Mesendoderm (in vitro differentiated cells): ENCODE measurements around the gene SMARCC2.

Source experiments
- DNase-seq: peaks from one replicate; pipeline ENCODE4 v3.0.0; 2013
- H2AK5ac ChIP-seq: 2 replicates; pipeline ENCODE4 v1.6.1; 2013; ENCODE audit warnings: low read length, inconsistent platforms
- H2BK120ac ChIP-seq: 2 replicates; pipeline ENCODE4 v1.6.1; 2013; ENCODE audit warnings: low read depth, mild to moderate bottlenecking, low read length, moderate library complexity, mixed read lengths
- H2BK15ac ChIP-seq: replicated peaks from 2 replicates; pipeline ENCODE4 v1.6.1; 2013; ENCODE audit warnings: low read depth, mild to moderate bottlenecking, moderate library complexity
- H2BK5ac ChIP-seq: 2 replicates; pipeline ENCODE4 v1.6.1; 2013; ENCODE audit warnings: low read length, inconsistent platforms
- H3K18ac ChIP-seq: 2 replicates; pipeline ENCODE4 v1.6.1; 2013; ENCODE audit warnings: mild to moderate bottlenecking, low read length, mixed read lengths
- H3K23ac ChIP-seq: one replicate; pipeline ENCODE4 v1.6.1; 2013; ENCODE audit warnings: low read length
- H3K27ac ChIP-seq: 2 replicates; pipeline ENCODE4 v1.5.1; 2013; ENCODE audit warnings: low read depth, mild to moderate bottlenecking, inconsistent platforms, low read length, moderate library complexity
- H3K27me3 ChIP-seq: 2 replicates; pipeline ENCODE4 v1.6.1; 2013; ENCODE audit warnings: low read length, control low read depth, mild to moderate bottlenecking, inconsistent platforms; ENCODE audit not compliant: insufficient read depth, poor library complexity
- H3K36me3 ChIP-seq: 2 replicates; pipeline ENCODE4 v1.6.1; 2013; ENCODE audit warnings: low read length, inconsistent platforms; ENCODE audit not compliant: control insufficient read depth, insufficient read depth
- H3K4ac ChIP-seq: one replicate; pipeline ENCODE4 v1.6.1; 2013; ENCODE audit warnings: low read depth, mild to moderate bottlenecking, low read length, moderate library complexity
- H3K4me1 ChIP-seq: 2 replicates; pipeline ENCODE4 v1.6.1; 2013; ENCODE audit warnings: low read depth, low read length, inconsistent platforms; ENCODE audit not compliant: control insufficient read depth
- H3K4me2 ChIP-seq: 2 replicates; pipeline ENCODE4 v1.6.1; 2013; ENCODE audit warnings: low read length
- H3K4me3 ChIP-seq: 2 replicates; pipeline ENCODE4 v1.5.1; 2013; ENCODE audit warnings: mild to moderate bottlenecking, low read length
- H3K56ac ChIP-seq: one replicate; pipeline ENCODE4 v1.6.1; 2013; ENCODE audit warnings: low read length
- H3K79me1 ChIP-seq: 2 replicates; pipeline ENCODE4 v1.6.1; 2013; ENCODE audit warnings: low read length, inconsistent platforms
- H3K79me2 ChIP-seq: 2 replicates; pipeline ENCODE4 v1.6.1; 2013; ENCODE audit warnings: mild to moderate bottlenecking, low read length; ENCODE audit not compliant: control insufficient read depth, insufficient read depth
- H3K9ac ChIP-seq: 2 replicates; pipeline ENCODE4 v1.6.1; 2013; ENCODE audit warnings: low read length, inconsistent platforms
- H4K5ac ChIP-seq: one replicate; pipeline ENCODE4 v1.6.1; 2013; ENCODE audit warnings: low read length
- H4K8ac ChIP-seq: one replicate; pipeline ENCODE4 v1.6.1; 2013; ENCODE audit warnings: low read depth, mild to moderate bottlenecking, control low read depth, low read length, moderate library complexity
- WGBS: extraction: QIAGEN DNeasy Blood & Tissue Kit; methylation state at CpG from one replicate; pipeline ENCODE4 v1.1.7; 2013; ENCODE audit warnings: low lambda C conversion rate, missing lambda C conversion rate; ENCODE audit not compliant: insufficient coverage; ENCODE audit errors: extremely low coverage; 5-methylcytosine and 5-hydroxymethylcytosine counted together

The SMARCC2 gene

DNA sequence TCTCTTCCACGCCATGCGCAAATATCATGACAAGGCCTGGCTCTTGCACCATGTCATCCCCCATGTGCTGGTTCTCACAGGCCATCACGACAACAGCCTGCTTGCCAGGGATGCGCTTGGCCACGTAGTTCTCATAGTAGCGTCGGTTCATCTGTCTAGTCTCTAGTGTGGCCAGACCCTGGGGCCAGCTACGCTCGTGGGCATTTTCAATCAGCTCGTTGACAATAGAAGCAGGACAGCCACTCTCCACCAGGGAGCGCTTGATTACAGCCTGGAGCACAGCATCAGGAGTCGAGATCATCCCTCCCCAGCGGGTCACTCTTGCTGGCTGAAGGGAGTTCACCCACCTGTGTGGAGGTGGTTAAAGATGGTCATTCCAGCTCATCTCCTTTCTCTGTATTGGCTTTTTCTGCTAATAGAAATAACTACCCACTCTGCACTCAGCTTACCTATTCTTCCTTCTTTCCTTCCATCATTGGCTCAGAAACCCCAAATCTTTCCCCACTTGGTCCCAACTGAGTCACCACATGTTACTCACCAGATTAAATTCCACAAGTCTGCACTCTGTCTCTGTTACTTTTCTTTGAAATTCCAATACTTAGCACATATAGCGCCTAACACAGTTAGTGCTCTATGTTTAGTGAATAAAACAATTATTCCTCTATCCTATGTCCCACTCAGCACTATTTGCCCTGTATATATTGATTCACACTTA is 17.3 kb upstream of the SMARCC2 start:
- H3K79me1 ChIP-seq: no peaks in the 10 kb centered on the region
- H3K4me3 ChIP-seq: no peak overlapping the region
- H3K23ac ChIP-seq: no peak overlapping the region
- peaks cover 23% of the 10 kb centered on the region for H3K36me3 ChIP-seq
- H4K5ac ChIP-seq: no peak overlapping the region
- no peak overlapping the region for H3K4ac ChIP-seq
- H3K27me3 ChIP-seq: no peaks in the 10 kb centered on the region
- H2BK15ac ChIP-seq: no peak overlapping the region
- no peaks in the 10 kb centered on the region for H3K4me1 ChIP-seq
- no CpG with 5 or more reads among the region's 14 CpGs for WGBS
- H2BK5ac ChIP-seq: no peak overlapping the region
- no peak overlapping the region for H4K8ac ChIP-seq
- no peak overlapping the region for H3K4me2 ChIP-seq
- H3K18ac ChIP-seq: no peak overlapping the region
- no peak overlapping the region for H2AK5ac ChIP-seq
- H3K56ac ChIP-seq: no peak overlapping the region
- H3K79me2 ChIP-seq: no peaks in the 10 kb centered on the region
- no peak overlapping the region for H3K27ac ChIP-seq
- no peak overlapping the region for H3K9ac ChIP-seq
- DNase-seq: peak; percentile 84
- no peak overlapping the region for H2BK120ac ChIP-seq

DNA sequence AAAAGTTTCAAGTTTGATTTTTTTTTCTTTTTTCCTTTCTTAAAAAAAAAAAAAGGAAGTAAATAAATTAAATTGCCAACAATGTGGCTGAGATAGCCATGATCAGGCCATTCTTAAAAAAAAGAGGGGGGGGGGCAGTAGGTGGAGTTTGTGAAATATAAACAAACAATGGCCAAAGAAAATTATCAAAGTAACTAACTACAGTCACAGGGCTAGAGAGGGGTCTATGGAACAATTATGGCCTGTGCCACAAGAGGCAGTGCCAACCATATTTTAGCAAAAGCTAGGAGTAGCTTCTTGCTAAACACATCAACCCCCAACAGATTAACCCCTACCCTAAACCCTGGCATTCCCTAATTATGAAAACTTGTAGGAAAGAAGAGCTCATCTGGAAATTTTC is 16.2 kb upstream of the SMARCC2 start:
- H3K36me3 ChIP-seq: peaks cover 21% of the 10 kb centered on the region
- no peaks in the 10 kb centered on the region for H3K79me2 ChIP-seq
- no peak overlapping the region for H2BK5ac ChIP-seq
- H4K8ac ChIP-seq: no peak overlapping the region
- no peak overlapping the region for H3K23ac ChIP-seq
- no peaks in the 10 kb centered on the region for H3K4me1 ChIP-seq
- H3K27ac ChIP-seq: no peak overlapping the region
- no peak overlapping the region for H3K56ac ChIP-seq
- H3K27me3 ChIP-seq: no peaks in the 10 kb centered on the region
- no peak overlapping the region for H3K4me2 ChIP-seq
- H3K9ac ChIP-seq: no peak overlapping the region
- no peak for DNase-seq
- no peak overlapping the region for H3K4ac ChIP-seq
- H2BK15ac ChIP-seq: no peak overlapping the region
- no peaks in the 10 kb centered on the region for H3K79me1 ChIP-seq
- no peak overlapping the region for H4K5ac ChIP-seq
- no peak overlapping the region for H3K4me3 ChIP-seq
- no peak overlapping the region for H2BK120ac ChIP-seq
- no peak overlapping the region for H3K18ac ChIP-seq
- H2AK5ac ChIP-seq: no peak overlapping the region

DNA sequence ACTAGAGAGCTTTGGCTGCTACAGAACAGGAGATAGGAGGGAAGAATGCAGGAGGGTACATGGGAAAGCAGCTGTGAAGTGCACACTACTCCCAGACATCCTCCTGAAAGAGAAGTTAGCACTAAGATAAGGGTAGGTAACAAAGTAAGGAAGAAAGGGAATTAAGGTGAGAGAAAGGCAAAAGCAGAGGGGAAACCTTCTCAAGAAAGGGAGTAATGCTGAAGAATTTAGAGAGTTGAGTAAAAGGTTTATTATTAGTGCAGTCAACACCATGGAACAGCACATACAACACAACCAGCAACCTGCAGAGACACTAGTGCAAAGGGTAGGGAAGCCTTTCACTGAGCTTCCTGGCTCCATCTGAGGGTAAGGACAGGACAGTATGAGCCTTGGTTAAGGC is 15.0 kb upstream of the SMARCC2 start:
- Histone ChIP-seq H3K27me3 (no peaks in the 10 kb centered on the region), H2BK15ac (no peak overlapping the region), H4K5ac (no peak overlapping the region), H3K4me1 (no peaks in the 10 kb centered on the region), H2BK120ac (no peak overlapping the region), H3K4me2 (no peak overlapping the region), H4K8ac (no peak overlapping the region), H3K9ac (no peak overlapping the region), H3K4me3 (no peak overlapping the region), H2BK5ac (no peak overlapping the region), H3K18ac (no peak overlapping the region), H2AK5ac (no peak overlapping the region), H3K79me1 (no peaks in the 10 kb centered on the region), H3K36me3 (peaks cover 16% of the 10 kb centered on the region), H3K79me2 (no peaks in the 10 kb centered on the region), H3K4ac (no peak overlapping the region), H3K56ac (no peak overlapping the region), H3K23ac (no peak overlapping the region), H3K27ac (no peak overlapping the region)
- DNase-seq: no peak

DNA sequence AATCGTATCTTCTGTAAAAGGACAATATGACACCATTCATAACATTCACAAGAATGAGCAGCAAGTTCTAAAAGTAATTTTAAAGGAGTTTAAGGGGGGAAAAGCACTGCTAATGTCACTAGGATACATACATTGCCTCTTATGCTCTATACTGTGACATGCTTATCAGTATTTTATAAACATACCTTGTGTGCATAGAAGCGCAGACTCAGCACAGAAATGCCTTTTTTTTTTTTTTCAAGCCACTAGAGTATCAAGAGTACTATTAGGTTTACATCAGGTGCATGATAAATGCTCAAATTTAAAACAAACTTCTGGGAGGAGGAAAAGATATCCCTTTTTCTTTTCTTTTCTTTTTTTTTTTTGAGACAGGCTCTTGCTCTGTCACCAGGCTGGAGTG is 13.6 kb upstream of the SMARCC2 start:
- no peak overlapping the region for H3K18ac ChIP-seq
- no peaks in the 10 kb centered on the region for H3K27me3 ChIP-seq
- H4K5ac ChIP-seq: no peak overlapping the region
- H2AK5ac ChIP-seq: no peak overlapping the region
- no peak overlapping the region for H3K23ac ChIP-seq
- H3K4me2 ChIP-seq: no peak overlapping the region
- H3K9ac ChIP-seq: no peak overlapping the region
- no peaks in the 10 kb centered on the region for H3K4me1 ChIP-seq
- H3K79me2 ChIP-seq: no peaks in the 10 kb centered on the region
- WGBS: no CpG with 5 or more reads among the region's 2 CpGs
- H2BK5ac ChIP-seq: no peak overlapping the region
- H3K27ac ChIP-seq: no peak overlapping the region
- H3K56ac ChIP-seq: no peak overlapping the region
- no peak overlapping the region for H4K8ac ChIP-seq
- peaks cover 13% of the 10 kb centered on the region for H3K36me3 ChIP-seq
- no peak overlapping the region for H3K4me3 ChIP-seq
- no peak overlapping the region for H3K4ac ChIP-seq
- no peaks in the 10 kb centered on the region for H3K79me1 ChIP-seq
- no peak overlapping the region for H2BK15ac ChIP-seq
- DNase-seq: no peak
- no peak overlapping the region for H2BK120ac ChIP-seq

DNA sequence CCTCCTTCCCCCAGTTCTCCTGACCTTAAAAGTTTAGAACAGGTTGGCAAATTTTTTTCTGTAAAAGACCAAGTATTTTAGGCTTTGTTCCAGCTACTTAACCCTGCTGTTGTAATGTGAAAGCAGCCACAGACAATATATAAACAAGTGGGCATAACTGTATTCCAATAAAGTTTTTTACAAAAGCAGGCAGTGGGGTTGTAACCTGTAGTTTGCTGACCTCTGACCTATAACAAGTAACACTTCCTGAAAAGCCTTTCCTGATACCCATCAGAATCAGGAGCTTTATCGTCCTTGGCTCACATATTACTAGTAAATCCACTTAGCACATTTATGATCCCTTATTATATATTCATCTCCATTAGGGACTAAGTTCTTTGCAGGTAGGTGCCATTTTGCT is 13.1 kb upstream of the SMARCC2 start:
- H4K5ac ChIP-seq: no peak overlapping the region
- no peak for DNase-seq
- no peak overlapping the region for H2BK15ac ChIP-seq
- H3K27ac ChIP-seq: no peak overlapping the region
- no peak overlapping the region for H3K4me3 ChIP-seq
- H4K8ac ChIP-seq: no peak overlapping the region
- no peaks in the 10 kb centered on the region for H3K4me1 ChIP-seq
- H3K79me1 ChIP-seq: no peaks in the 10 kb centered on the region
- H3K4ac ChIP-seq: no peak overlapping the region
- no peak overlapping the region for H3K18ac ChIP-seq
- no peak overlapping the region for H3K56ac ChIP-seq
- no CpG with 5 or more reads among the region's 1 CpG for WGBS
- H3K23ac ChIP-seq: no peak overlapping the region
- no peak overlapping the region for H2AK5ac ChIP-seq
- H2BK120ac ChIP-seq: no peak overlapping the region
- H2BK5ac ChIP-seq: no peak overlapping the region
- H3K4me2 ChIP-seq: no peak overlapping the region
- no peaks in the 10 kb centered on the region for H3K27me3 ChIP-seq
- H3K9ac ChIP-seq: no peak overlapping the region
- peaks cover 11% of the 10 kb centered on the region for H3K36me3 ChIP-seq
- H3K79me2 ChIP-seq: no peaks in the 10 kb centered on the region

DNA sequence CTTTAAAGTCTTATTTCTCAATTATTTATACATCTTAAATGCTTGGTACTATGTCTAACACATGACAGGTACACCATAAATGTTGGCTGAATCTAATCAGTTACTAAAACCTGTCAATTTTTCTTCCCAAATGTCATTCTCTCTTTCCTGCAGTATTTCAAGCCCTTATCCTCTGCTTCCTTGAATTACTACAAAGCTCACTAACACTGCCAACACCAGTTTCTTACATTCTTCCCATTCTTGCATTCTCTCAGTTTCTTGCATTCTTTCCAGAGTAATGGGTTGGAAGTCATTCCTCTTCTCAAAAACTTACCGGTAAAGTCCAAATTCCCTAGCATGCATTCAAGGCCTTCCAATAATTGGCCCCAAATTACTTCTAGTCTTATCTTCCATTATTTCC is 9.6 kb upstream of the SMARCC2 start:
- no peak overlapping the region for H2BK15ac ChIP-seq
- no peaks in the 10 kb centered on the region for H3K4me1 ChIP-seq
- WGBS: no CpG with 5 or more reads among the region's 1 CpG
- no peak overlapping the region for H3K27ac ChIP-seq
- no peaks in the 10 kb centered on the region for H3K36me3 ChIP-seq
- no peaks in the 10 kb centered on the region for H3K27me3 ChIP-seq
- H3K79me2 ChIP-seq: no peaks in the 10 kb centered on the region
- no peak overlapping the region for H3K9ac ChIP-seq
- H4K5ac ChIP-seq: no peak overlapping the region
- H2BK120ac ChIP-seq: no peak overlapping the region
- H2AK5ac ChIP-seq: no peak overlapping the region
- peak; percentile 89 for DNase-seq
- H4K8ac ChIP-seq: no peak overlapping the region
- no peak overlapping the region for H3K4me2 ChIP-seq
- no peaks in the 10 kb centered on the region for H3K79me1 ChIP-seq
- H3K23ac ChIP-seq: no peak overlapping the region
- H2BK5ac ChIP-seq: no peak overlapping the region
- H3K4me3 ChIP-seq: no peak overlapping the region
- H3K56ac ChIP-seq: no peak overlapping the region
- H3K4ac ChIP-seq: no peak overlapping the region
- no peak overlapping the region for H3K18ac ChIP-seq
